Activated CD4-positive, alpha-beta memory T cell treated with anti-CD3 and anti-CD28 coated beads, Interleukin-2, amount 10 ng/mL, durations not matched to agents 7 days and 5 days (primary cell): ENCODE data around the gene IL16. TPM values are rescaled to one million over a fixed set of nuclear protein-coding genes. Genes with fewer than 3 reads are reported as not detected.

Source experiments
- CTCF ChIA-PET: fragments of 350-600 bp; sonication (Branson Sonifier 250); formaldehyde crosslinking; loops from one replicate; lab custom pipeline; 2021; ENCODE audit warnings: antibody characterized with exemption, inconsistent platforms; lab: Charles Lee
- POLR2A ChIA-PET: fragments of 350-600 bp; sonication (Branson Sonifier 250); formaldehyde crosslinking; loops from one replicate; lab custom pipeline; 2021; ENCODE audit warnings: antibody characterized with exemption; lab: Charles Lee
- DNase-seq: peaks from one replicate; pipeline ENCODE4 v3.0.0-alpha.2; 2020
- H3K27ac Mint-ChIP-seq: one replicate; pipeline ENCODE4 v1.8.0; 2021; ENCODE audit warnings: mild to moderate bottlenecking, mixed read lengths
- H3K27me3 Mint-ChIP-seq: one replicate; pipeline ENCODE4 v1.8.0; 2021; ENCODE audit warnings: mixed read lengths
- H3K36me3 Mint-ChIP-seq: one replicate; pipeline ENCODE4 v1.8.0; 2021; ENCODE audit warnings: low read depth, mixed read lengths
- H3K4me1 Mint-ChIP-seq: one replicate; pipeline ENCODE4 v1.8.0; 2021; ENCODE audit warnings: mixed read lengths
- H3K4me3 Mint-ChIP-seq: one replicate; pipeline ENCODE4 v1.8.0; 2021; ENCODE audit warnings: mild to moderate bottlenecking, mixed read lengths
- H3K9me3 Mint-ChIP-seq: one replicate; pipeline ENCODE4 v1.8.0; 2021; ENCODE audit warnings: mixed read lengths
- total RNA-seq, 2 experiments: library from RNA; stranded (reverse); gene quantifications; one replicate each; pipeline ENCODE4 v1.2.3, GENCODE V29; 2021

IL16 gene
- total RNA-seq, 2 experiments from 2014 or later, result 196 to 200 TPM

- DNase-seq, result no peak
- CTCF ChIA-PET, result interaction anchor here (0.6 to 15.9 kb wide), 3 partner anchors 14 to 188 kb away, joined by 3 to 405 read pairs (median 5); no protein-coding TSS in a partner anchor
- H3K9me3 Mint-ChIP-seq, result no peaks in the 10 kb centered on the region
- H3K27ac Mint-ChIP-seq, result peak overlapping the region; percentile 4
- no peak overlapping the region for H3K4me3 Mint-ChIP-seq
- H3K27me3 Mint-ChIP-seq, result peaks cover 11% of the 10 kb centered on the region
- peaks cover 50% of the 10 kb centered on the region for H3K4me1 Mint-ChIP-seq
- no peaks in the 10 kb centered on the region for H3K36me3 Mint-ChIP-seq
- POLR2A ChIA-PET, result no interaction called here
These were observed 34.8 kb upstream of the IL16 start for GRCh38 chr15:81161851-81162250.

- Mint-ChIP-seq H3K4me1 (peaks cover 63% of the 10 kb centered on the region), H3K4me3 (no peak overlapping the region), H3K27ac (peak overlapping the region; percentile 44), H3K36me3 (peaks cover 4% of the 10 kb centered on the region), H3K9me3 (peaks cover 4% of the 10 kb centered on the region), H3K27me3 (peaks cover 10% of the 10 kb centered on the region)
- ChIA-PET POLR2A (interaction anchor here (2.2 kb wide), 1 partner anchor 163 kb away, joined by 4 read pairs; no protein-coding TSS in a partner anchor), CTCF (interaction anchor here (0.9 to 15.9 kb wide), 5 partner anchors 8 to 102 kb away, joined by 3 to 405 read pairs (median 4); no protein-coding TSS in a partner anchor)
- DNase-seq, result no peak
These were observed 32.5 kb upstream of the IL16 start for GRCh38 chr15:81163961-81164800.

GRCh38 chr15:81165535-81165934, 31.1 kb upstream of the IL16 start:
- Mint-ChIP-seq H3K27ac (no peak overlapping the region), H3K9me3 (peaks cover 4% of the 10 kb centered on the region), H3K4me3 (no peak overlapping the region), H3K4me1 (peaks cover 62% of the 10 kb centered on the region), H3K27me3 (peaks cover 12% of the 10 kb centered on the region), H3K36me3 (peaks cover 4% of the 10 kb centered on the region)
- ChIA-PET CTCF (interaction anchor here (1.0 to 15.9 kb wide), 3 partner anchors 10 to 101 kb away, joined by 3 to 405 read pairs (median 12); no protein-coding TSS in a partner anchor), POLR2A (interaction anchor here (2.2 kb wide), 1 partner anchor 164 kb away, joined by 4 read pairs; no protein-coding TSS in a partner anchor)
- no peak for DNase-seq

DNA sequence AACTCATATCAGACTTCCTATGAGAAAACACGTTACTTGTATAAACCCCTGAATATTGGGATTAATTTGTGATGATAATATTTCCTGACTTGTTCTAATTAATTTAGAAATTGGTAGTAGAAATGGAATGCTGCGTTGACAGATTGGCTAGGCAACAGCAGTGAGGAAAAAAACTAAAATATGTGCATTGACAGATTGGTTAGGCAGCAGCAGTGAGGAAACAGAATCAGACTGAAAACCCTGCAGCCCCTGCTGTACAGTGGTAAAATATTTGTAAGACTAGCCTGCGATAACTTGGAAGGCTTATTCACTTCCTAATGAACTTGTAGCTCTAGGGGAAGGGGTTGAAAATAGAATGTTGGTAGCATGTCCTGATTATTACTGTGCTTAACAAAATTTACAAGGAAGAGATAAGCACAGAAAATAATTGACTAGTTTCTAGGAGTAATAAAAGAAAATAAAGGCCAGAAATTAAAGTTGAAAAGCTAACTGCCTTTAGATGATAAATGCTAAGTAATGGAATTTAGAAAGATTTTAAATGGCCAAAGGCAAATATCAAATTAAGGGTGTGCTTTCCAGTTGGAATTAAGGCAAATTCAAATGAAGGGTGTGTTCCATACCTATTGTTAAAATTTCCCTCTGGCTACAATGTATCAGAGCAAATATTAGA, 29.9 kb upstream of the IL16 start:
- H3K4me3 Mint-ChIP-seq, result no peak overlapping the region
- no peak for DNase-seq
- peaks cover 51% of the 10 kb centered on the region for H3K4me1 Mint-ChIP-seq
- peaks cover 20% of the 10 kb centered on the region for H3K27me3 Mint-ChIP-seq
- peaks cover 4% of the 10 kb centered on the region for H3K9me3 Mint-ChIP-seq
- H3K27ac Mint-ChIP-seq, result peak overlapping the region; percentile 97
- CTCF ChIA-PET, result interaction anchor here (1.3 to 5.3 kb wide), 2 partner anchors 11 to 99 kb away, joined by 4 to 43 read pairs; no protein-coding TSS in a partner anchor
- POLR2A ChIA-PET, result interaction anchor here (0.9 to 2.6 kb wide), 4 partner anchors 9 to 166 kb away, joined by 3 to 17 read pairs (median 4); partner anchors contain the start of gene TLNRD1
- H3K36me3 Mint-ChIP-seq, result peaks cover 4% of the 10 kb centered on the region

GRCh38 chr15:81168131-81168526, 28.6 kb upstream of the IL16 start:
- Mint-ChIP-seq H3K27me3 (peaks cover 28% of the 10 kb centered on the region), H3K4me1 (peaks cover 43% of the 10 kb centered on the region), H3K9me3 (peaks cover 4% of the 10 kb centered on the region), H3K36me3 (peaks cover 4% of the 10 kb centered on the region), H3K4me3 (no peak overlapping the region), H3K27ac (no peak overlapping the region)
- DNase-seq, result no peak
- ChIA-PET CTCF (interaction anchor here (1.0 to 5.3 kb wide), 4 partner anchors 11 to 177 kb away, joined by 3 to 43 read pairs (median 17); no protein-coding TSS in a partner anchor), POLR2A (interaction anchor here (2.1 to 2.6 kb wide), 2 partner anchors 12 to 167 kb away, joined by 5 to 17 read pairs; partner anchors contain the start of gene TLNRD1)

DNA sequence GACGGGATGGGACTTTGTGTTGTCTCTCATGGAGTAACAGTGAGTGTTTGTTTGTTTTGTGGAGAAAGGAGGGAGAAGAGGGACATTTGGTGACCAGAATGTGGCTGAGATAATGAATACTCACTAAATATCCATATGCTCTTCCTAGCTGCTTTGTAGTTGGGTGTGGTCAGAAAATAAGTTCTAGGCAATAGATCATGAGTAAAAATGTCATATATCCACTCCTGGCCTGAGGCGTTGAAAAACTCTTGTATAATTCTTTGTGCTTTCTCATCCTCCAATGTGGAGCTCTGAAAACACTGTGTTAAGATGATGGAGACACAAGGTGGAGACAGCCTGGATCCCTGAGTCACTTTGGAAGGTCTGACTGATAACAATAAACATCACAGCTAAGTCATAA, 28.0 kb upstream of the IL16 start:
- ChIA-PET CTCF (interaction anchor here (1.0 to 5.3 kb wide), 4 partner anchors 10 to 178 kb away, joined by 3 to 43 read pairs (median 17); no protein-coding TSS in a partner anchor), POLR2A (interaction anchor here (2.1 to 2.6 kb wide), 2 partner anchors 13 to 168 kb away, joined by 5 to 17 read pairs; partner anchors contain the start of gene TLNRD1)
- Mint-ChIP-seq H3K4me1 (peaks cover 43% of the 10 kb centered on the region), H3K36me3 (peaks cover 4% of the 10 kb centered on the region), H3K9me3 (peaks cover 4% of the 10 kb centered on the region), H3K27ac (peak overlapping the region; percentile 28), H3K4me3 (no peak overlapping the region), H3K27me3 (peaks cover 28% of the 10 kb centered on the region)
- no peak for DNase-seq

- H3K36me3 Mint-ChIP-seq, result peaks cover 4% of the 10 kb centered on the region
- ChIA-PET POLR2A (interaction anchor here (0.7 kb wide), 1 partner anchor 14 kb away, joined by 3 read pairs; no protein-coding TSS in a partner anchor), CTCF (interaction anchor here (3.7 to 5.3 kb wide), 2 partner anchors 15 to 95 kb away, joined by 31 to 43 read pairs; no protein-coding TSS in a partner anchor)
- H3K27ac Mint-ChIP-seq, result no peak overlapping the region
- H3K9me3 Mint-ChIP-seq, result peaks cover 4% of the 10 kb centered on the region
- peaks cover 28% of the 10 kb centered on the region for H3K27me3 Mint-ChIP-seq
- peaks cover 28% of the 10 kb centered on the region for H3K4me1 Mint-ChIP-seq
- DNase-seq, result no peak
- no peak overlapping the region for H3K4me3 Mint-ChIP-seq
These were observed 26.2 kb upstream of the IL16 start for GRCh38 chr15:81170511-81170910.

- Mint-ChIP-seq H3K4me1 (peaks cover 23% of the 10 kb centered on the region), H3K36me3 (peaks cover 4% of the 10 kb centered on the region), H3K9me3 (peaks cover 4% of the 10 kb centered on the region), H3K27me3 (peaks cover 28% of the 10 kb centered on the region), H3K27ac (no peak overlapping the region), H3K4me3 (no peak overlapping the region)
- ChIA-PET POLR2A (no interaction called here), CTCF (interaction anchor here (3.7 to 5.3 kb wide), 2 partner anchors 16 to 95 kb away, joined by 31 to 43 read pairs; no protein-coding TSS in a partner anchor)
- no peak for DNase-seq
These were observed 25.4 kb upstream of the IL16 start for GRCh38 chr15:81171286-81171685.

DNA sequence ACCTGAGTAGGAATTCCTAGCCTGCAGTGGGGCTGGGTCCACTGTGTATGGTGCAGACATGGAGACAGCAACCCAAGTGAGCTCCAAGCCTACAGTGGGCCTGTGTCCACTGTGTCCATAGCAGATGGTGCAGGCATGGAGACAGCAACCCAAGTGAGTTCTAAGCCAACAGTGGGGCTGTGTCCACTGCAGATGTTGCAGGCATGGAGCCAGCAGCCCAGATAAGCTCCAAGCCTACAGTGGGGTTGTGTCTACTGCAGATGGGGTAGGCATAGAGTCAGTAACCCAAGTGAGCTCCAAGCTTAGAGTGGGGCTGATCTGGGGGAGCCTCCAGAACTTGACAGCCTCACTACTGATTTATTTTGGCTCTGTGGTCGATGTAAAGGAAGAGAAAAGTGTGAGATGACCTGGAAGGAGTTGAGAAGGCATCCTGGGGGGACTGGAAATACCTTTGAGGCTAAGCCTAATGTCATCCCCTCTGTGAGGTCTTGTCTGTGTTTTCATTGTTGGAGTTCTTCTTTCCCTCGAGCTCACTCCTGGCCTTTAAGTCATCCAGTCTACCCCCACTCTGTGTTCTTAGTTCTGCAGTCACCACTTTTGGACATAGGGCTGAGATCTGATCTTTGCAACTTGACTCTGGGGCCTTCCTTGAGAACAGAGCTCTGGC, 22.4 kb upstream of the IL16 start:
- Mint-ChIP-seq H3K27ac (no peak overlapping the region), H3K27me3 (peaks cover 30% of the 10 kb centered on the region), H3K36me3 (no peaks in the 10 kb centered on the region), H3K9me3 (no peaks in the 10 kb centered on the region), H3K4me3 (no peak overlapping the region), H3K4me1 (peaks cover 2% of the 10 kb centered on the region)
- POLR2A ChIA-PET, result no interaction called here
- CTCF ChIA-PET, result interaction anchor here (1.6 to 2.7 kb wide), 2 partner anchors 20 to 92 kb away, joined by 9 to 14 read pairs; no protein-coding TSS in a partner anchor
- DNase-seq, result no peak

- Mint-ChIP-seq H3K9me3 (no peaks in the 10 kb centered on the region), H3K36me3 (no peaks in the 10 kb centered on the region), H3K27me3 (peaks cover 34% of the 10 kb centered on the region), H3K4me1 (peaks cover 2% of the 10 kb centered on the region), H3K27ac (no peak overlapping the region), H3K4me3 (no peak overlapping the region)
- ChIA-PET CTCF (interaction anchor here (1.6 to 2.7 kb wide), 2 partner anchors 20 to 91 kb away, joined by 9 to 14 read pairs; no protein-coding TSS in a partner anchor), POLR2A (no interaction called here)
- DNase-seq, result no peak
These were observed 21.8 kb upstream of the IL16 start for GRCh38 chr15:81174792-81175327.

GRCh38 chr15:81175496-81175895, 21.2 kb upstream of the IL16 start:
- H3K27ac Mint-ChIP-seq, result no peak overlapping the region
- no peaks in the 10 kb centered on the region for H3K36me3 Mint-ChIP-seq
- peaks cover 2% of the 10 kb centered on the region for H3K4me1 Mint-ChIP-seq
- DNase-seq, result no peak
- ChIA-PET POLR2A (no interaction called here), CTCF (interaction anchor here (1.3 kb wide), 1 partner anchor 91 kb away, joined by 3 read pairs; no protein-coding TSS in a partner anchor)
- no peaks in the 10 kb centered on the region for H3K9me3 Mint-ChIP-seq
- peaks cover 33% of the 10 kb centered on the region for H3K27me3 Mint-ChIP-seq
- H3K4me3 Mint-ChIP-seq, result no peak overlapping the region
